ENCODE results near the gene USP6NL. TPM values are rescaled to one million over a fixed set of nuclear protein-coding genes. Genes with fewer than 3 reads are reported as not detected.

The USP6NL gene
- total RNA-seq, 1 experiment from 2014 or later: 13.0 TPM

GRCh38 chr10:11576092-11576809, 35.2 kb downstream of the USP6NL start:
- peaks cover 30% of the 10 kb centered on the region for H3K79me2 ChIP-seq (ENCODE audit: low read length)
- BruUV-seq (replicated peaks): no TSS peak
- no peak overlapping the region for H2AFZ ChIP-seq (ENCODE audit: low read length)
- ATAC-seq (no peak), DNase-seq (no peak)
- no peaks in the 10 kb centered on the region for H3K9me2 ChIP-seq (replicated peaks; ENCODE audit: low read length)
- H3K4me2 ChIP-seq (ENCODE audit: low read length): no peak overlapping the region
- no peak overlapping the region for H3K4me3 ChIP-seq (ENCODE audit: low read length)
- no peaks in the 10 kb centered on the region for H3K27me3 ChIP-seq (ENCODE audit: low read length)
- no peak for TF ChIP-seq EZH2 (IDR thresholded peaks at IDR 0.05; ENCODE audit: low read length, unreplicated experiment)
- TF ChIP-seq EZH2phosphoT487 (IDR thresholded peaks at IDR 0.05; ENCODE audit: borderline replicate concordance, low read length): no peak
- TF ChIP-seq, protein P1, sequence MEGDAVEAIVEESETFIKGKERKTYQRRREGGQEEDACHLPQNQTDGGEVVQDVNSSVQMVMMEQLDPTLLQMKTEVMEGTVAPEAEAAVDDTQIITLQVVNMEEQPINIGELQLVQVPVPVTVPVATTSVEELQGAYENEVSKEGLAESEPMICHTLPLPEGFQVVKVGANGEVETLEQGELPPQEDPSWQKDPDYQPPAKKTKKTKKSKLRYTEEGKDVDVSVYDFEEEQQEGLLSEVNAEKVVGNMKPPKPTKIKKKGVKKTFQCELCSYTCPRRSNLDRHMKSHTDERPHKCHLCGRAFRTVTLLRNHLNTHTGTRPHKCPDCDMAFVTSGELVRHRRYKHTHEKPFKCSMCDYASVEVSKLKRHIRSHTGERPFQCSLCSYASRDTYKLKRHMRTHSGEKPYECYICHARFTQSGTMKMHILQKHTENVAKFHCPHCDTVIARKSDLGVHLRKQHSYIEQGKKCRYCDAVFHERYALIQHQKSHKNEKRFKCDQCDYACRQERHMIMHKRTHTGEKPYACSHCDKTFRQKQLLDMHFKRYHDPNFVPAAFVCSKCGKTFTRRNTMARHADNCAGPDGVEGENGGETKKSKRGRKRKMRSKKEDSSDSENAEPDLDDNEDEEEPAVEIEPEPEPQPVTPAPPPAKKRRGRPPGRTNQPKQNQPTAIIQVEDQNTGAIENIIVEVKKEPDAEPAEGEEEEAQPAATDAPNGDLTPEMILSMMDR (conservative IDR thresholded peaks at IDR 0.05; ENCODE audit: low read depth, low read length): no peak
- H3K9ac ChIP-seq (ENCODE audit: low read length): no peak overlapping the region
- H3F3A ChIP-seq (ENCODE audit: low read length, unreplicated experiment): no peaks in the 10 kb centered on the region
- no peaks in the 10 kb centered on the region for H3K36me3 ChIP-seq (ENCODE audit: low read depth, low read length)
- CTCF ChIA-PET: no interaction called here
- H4K20me1 ChIP-seq (ENCODE audit: low read length): peaks cover 6% of the 10 kb centered on the region; the same call in 1 of the 2 replicates
- H3K4me1 ChIP-seq (ENCODE audit: insufficient read depth, low read length): no peaks in the 10 kb centered on the region
- H3K9me3 ChIP-seq (ENCODE audit: low read length): no peaks in the 10 kb centered on the region
- intact Hi-C loops (cut with micrococcal nuclease): no loop called here
- POLR2A ChIA-PET (ENCODE audit: unreplicated experiment): no interaction called here
- no peak overlapping the region for H3K27ac ChIP-seq (ENCODE audit: low read length)

DNA sequence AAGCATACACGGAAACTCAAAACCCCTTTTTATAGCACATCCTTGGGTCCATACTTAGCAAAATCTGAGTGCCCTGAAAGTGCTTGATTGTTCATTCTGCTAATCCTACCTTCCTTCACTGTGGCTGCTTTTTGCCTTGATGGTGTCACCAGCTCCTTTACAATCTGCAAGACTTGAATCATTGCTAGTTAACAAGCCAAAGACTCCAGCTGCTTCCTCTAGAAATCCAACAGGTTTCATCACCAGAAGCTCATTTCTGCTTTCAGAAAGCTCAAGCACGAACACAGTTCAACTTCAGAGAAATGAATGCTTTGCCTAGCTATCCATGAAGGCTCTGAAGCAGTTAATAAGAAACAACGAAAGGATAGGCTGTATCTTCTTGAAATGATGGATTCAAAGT, 38.0 kb downstream of the USP6NL start:
- TF ChIP-seq EZH2 (IDR thresholded peaks at IDR 0.05; ENCODE audit: low read length, unreplicated experiment) (no peak), EZH2phosphoT487 (IDR thresholded peaks at IDR 0.05; ENCODE audit: borderline replicate concordance, low read length) (no peak)
- TF ChIP-seq, protein P1 (conservative IDR thresholded peaks at IDR 0.05; ENCODE audit: low read depth, low read length): no peak
- H4K20me1 ChIP-seq (ENCODE audit: low read length): peaks cover 6% of the 10 kb centered on the region; the same call in 1 of the 2 replicates
- ATAC-seq (no peak), DNase-seq (no peak)
- no peaks in the 10 kb centered on the region for H3K27me3 ChIP-seq (ENCODE audit: low read length)
- peaks cover 29% of the 10 kb centered on the region; the same call in 1 of the 2 replicates for H3K79me2 ChIP-seq (ENCODE audit: low read length)
- H3K4me2 ChIP-seq (ENCODE audit: low read length): no peak overlapping the region
- intact Hi-C loops (cut with micrococcal nuclease): no loop called here
- no peaks in the 10 kb centered on the region for H3K9me3 ChIP-seq (ENCODE audit: low read length)
- no peak overlapping the region for H3K27ac ChIP-seq (ENCODE audit: low read length)
- H3K36me3 ChIP-seq (ENCODE audit: low read depth, low read length): no peaks in the 10 kb centered on the region
- no peak overlapping the region for H3K9ac ChIP-seq (ENCODE audit: low read length)
- H2AFZ ChIP-seq (ENCODE audit: low read length): no peak overlapping the region
- no peaks in the 10 kb centered on the region for H3K4me1 ChIP-seq (ENCODE audit: insufficient read depth, low read length)
- POLR2A ChIA-PET (ENCODE audit: unreplicated experiment): no interaction called here
- no peaks in the 10 kb centered on the region for H3F3A ChIP-seq (ENCODE audit: low read length, unreplicated experiment)
- H3K4me3 ChIP-seq (ENCODE audit: low read length): no peak overlapping the region
- no peaks in the 10 kb centered on the region for H3K9me2 ChIP-seq (replicated peaks; ENCODE audit: low read length)
- no TSS peak for BruUV-seq (replicated peaks)
- CTCF ChIA-PET: no interaction called here

- H3K79me2 ChIP-seq (ENCODE audit: low read length): peaks cover 51% of the 10 kb centered on the region
- H4K20me1 ChIP-seq (ENCODE audit: low read length): peaks cover 6% of the 10 kb centered on the region; the same call in 1 of the 2 replicates
- no peaks in the 10 kb centered on the region for H3K27me3 ChIP-seq (ENCODE audit: low read length)
- no peak overlapping the region for H3K27ac ChIP-seq (ENCODE audit: low read length)
- POLR2A ChIA-PET (ENCODE audit: unreplicated experiment): no interaction called here
- no peaks in the 10 kb centered on the region for H3K36me3 ChIP-seq (ENCODE audit: low read depth, low read length)
- no peak overlapping the region for H2AFZ ChIP-seq (ENCODE audit: low read length)
- no peaks in the 10 kb centered on the region for H3K9me3 ChIP-seq (ENCODE audit: low read length)
- intact Hi-C loops (cut with micrococcal nuclease): no loop called here
- no peaks in the 10 kb centered on the region for H3K9me2 ChIP-seq (replicated peaks; ENCODE audit: low read length)
- no peak for TF ChIP-seq EZH2phosphoT487 (IDR thresholded peaks at IDR 0.05; ENCODE audit: borderline replicate concordance, low read length)
- TF ChIP-seq, protein P1 (conservative IDR thresholded peaks at IDR 0.05; ENCODE audit: low read depth, low read length): no peak
- no peak for TF ChIP-seq EZH2 (IDR thresholded peaks at IDR 0.05; ENCODE audit: low read length, unreplicated experiment)
- no peaks in the 10 kb centered on the region for H3F3A ChIP-seq (ENCODE audit: low read length, unreplicated experiment)
- no peak for ATAC-seq
- no peak for DNase-seq
- no peak overlapping the region for H3K9ac ChIP-seq (ENCODE audit: low read length)
- CTCF ChIA-PET: no interaction called here
- H3K4me1 ChIP-seq (ENCODE audit: insufficient read depth, low read length): no peaks in the 10 kb centered on the region
- no peak overlapping the region for H3K4me3 ChIP-seq (ENCODE audit: low read length)
- H3K4me2 ChIP-seq (ENCODE audit: low read length): no peak overlapping the region
- no TSS peak for BruUV-seq (replicated peaks)
Observed at GRCh38 chr10:11570751-11571150, 40.7 kb downstream of the USP6NL start.

Measured in PC-3 (cell line).